Fibroblast of the aortic adventitia (primary cell): Measurements from ENCODE around the gene MS4A10. TPM values are rescaled to one million over a fixed set of nuclear protein-coding genes. Genes with fewer than 3 reads are reported as not detected.

Experiments used
- DNase-seq: peaks from one replicate; pipeline ENCODE4 v3.0.0-alpha.2; 2010; ENCODE audit warnings: low read depth
- H3K4me3 ChIP-seq: 2 replicates; pipeline ENCODE4 v1.5.1; 2011; ENCODE audit warnings: low read depth, mild to moderate bottlenecking, control low read depth, low read length, moderate library complexity
- total RNA-seq: library from RNA; depleted of rRNA; stranded (reverse); fragments of >200 nt; gene quantifications from 2 replicates; pipeline ENCODE4 v1.2.3, GENCODE V29; 2012; ENCODE audit warnings: low replicate concordance
- TF ChIP-seq, protein P1 (sequence below): IDR thresholded peaks from 2 replicates; pipeline ENCODE4 v1.5.1; 2011; ENCODE audit warnings: mild to moderate bottlenecking, low read length, control low read depth, inconsistent platforms; ENCODE audit not compliant: insufficient read depth

Gene MS4A10
- total RNA-seq, 1 donor: not detected

DNA sequence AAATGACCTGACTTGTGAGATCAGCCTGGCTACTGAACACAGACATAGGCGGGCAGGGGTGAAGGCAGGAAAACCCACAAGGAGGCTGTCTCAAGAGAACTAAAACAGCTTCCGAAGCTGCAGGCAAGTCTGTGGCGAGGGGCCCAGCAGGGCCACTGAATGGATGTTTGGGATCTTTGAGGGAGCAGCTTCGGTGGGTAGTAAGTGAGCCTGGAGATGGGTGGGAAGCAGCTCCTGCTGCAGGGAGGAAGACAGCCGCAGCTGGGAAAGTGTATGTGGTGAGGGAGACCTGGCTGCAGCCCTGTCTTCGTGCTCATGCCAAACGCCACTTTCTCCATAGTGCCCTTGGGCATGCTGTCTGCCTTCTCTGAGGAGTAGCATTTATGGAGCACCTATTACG is 60.2 kb downstream of the MS4A10 start:
- H3K4me3 ChIP-seq: no peak overlapping the region
- TF ChIP-seq, protein P1, sequence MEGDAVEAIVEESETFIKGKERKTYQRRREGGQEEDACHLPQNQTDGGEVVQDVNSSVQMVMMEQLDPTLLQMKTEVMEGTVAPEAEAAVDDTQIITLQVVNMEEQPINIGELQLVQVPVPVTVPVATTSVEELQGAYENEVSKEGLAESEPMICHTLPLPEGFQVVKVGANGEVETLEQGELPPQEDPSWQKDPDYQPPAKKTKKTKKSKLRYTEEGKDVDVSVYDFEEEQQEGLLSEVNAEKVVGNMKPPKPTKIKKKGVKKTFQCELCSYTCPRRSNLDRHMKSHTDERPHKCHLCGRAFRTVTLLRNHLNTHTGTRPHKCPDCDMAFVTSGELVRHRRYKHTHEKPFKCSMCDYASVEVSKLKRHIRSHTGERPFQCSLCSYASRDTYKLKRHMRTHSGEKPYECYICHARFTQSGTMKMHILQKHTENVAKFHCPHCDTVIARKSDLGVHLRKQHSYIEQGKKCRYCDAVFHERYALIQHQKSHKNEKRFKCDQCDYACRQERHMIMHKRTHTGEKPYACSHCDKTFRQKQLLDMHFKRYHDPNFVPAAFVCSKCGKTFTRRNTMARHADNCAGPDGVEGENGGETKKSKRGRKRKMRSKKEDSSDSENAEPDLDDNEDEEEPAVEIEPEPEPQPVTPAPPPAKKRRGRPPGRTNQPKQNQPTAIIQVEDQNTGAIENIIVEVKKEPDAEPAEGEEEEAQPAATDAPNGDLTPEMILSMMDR: no peak
- DNase-seq: no peak

DNA sequence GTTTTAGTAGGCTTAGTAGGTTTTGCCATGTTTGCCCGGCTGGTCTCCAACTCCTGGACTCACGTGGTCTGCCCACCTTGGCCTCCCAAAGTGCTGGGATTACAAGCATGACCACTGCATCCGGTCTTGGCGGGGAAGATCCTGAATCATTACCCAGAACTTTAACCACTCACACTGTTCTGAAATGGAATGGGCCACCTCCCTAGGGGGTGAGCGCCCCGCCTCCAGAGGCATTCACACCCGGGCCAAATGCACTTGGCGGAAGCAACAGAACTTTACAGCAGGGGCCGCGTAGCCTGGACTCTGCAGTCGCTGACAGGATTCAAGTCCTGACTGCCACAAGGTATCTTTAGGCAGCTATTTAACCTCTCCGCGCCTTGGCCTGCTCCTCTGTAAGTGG is 62.1 kb downstream of the MS4A10 start:
- H3K4me3 ChIP-seq: no peak overlapping the region
- DNase-seq: no peak
- TF ChIP-seq, protein P1: no peak

DNA sequence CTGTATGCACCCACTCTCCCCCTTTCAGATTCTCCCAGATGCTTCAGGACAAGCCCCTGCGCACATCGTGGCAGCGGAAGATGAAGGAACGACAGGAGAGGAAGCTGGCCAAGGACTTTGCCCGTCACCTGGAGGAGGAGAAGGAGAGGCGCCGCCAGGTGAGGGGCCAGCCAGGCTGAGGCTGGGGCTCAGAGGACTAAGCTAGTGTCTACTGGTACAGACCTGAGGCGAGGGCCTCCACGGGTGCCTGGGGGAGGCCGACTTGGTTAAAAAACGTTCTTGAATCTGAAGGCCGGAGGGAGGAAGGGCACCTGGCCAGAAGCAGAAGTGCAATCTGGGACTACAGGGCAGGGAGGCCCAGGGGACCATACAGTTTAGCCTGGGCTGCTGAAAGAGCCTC is 62.8 kb downstream of the MS4A10 start:
- no peak overlapping the region for H3K4me3 ChIP-seq

DNA sequence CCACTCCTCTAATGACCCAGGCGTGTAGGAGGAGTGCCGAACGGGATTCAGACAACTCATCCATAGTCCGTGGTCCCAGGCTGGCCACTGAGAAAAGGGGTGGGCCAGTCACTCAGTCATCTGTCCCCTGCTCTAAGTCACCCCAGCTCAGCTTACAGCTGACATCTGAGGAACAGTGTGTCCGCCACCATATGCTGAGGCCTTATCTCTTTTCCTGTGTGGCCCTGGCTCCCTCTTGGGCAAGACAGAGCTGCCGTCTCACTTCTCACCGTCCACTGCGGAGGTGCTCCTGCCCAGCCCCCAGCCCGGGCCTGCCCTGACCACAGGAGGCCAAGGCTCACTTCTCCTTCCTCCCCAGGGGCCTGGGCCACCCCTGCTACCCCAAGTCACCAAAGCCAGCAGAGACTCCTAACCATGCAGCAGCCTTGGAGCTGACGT is 63.6 kb downstream of the MS4A10 start:
- DNase-seq: no peak

More for the DNA sequence above, 62.8 kb downstream of the MS4A10 start:
- no peak for DNase-seq
- TF ChIP-seq, protein P1: no peak

DNA sequence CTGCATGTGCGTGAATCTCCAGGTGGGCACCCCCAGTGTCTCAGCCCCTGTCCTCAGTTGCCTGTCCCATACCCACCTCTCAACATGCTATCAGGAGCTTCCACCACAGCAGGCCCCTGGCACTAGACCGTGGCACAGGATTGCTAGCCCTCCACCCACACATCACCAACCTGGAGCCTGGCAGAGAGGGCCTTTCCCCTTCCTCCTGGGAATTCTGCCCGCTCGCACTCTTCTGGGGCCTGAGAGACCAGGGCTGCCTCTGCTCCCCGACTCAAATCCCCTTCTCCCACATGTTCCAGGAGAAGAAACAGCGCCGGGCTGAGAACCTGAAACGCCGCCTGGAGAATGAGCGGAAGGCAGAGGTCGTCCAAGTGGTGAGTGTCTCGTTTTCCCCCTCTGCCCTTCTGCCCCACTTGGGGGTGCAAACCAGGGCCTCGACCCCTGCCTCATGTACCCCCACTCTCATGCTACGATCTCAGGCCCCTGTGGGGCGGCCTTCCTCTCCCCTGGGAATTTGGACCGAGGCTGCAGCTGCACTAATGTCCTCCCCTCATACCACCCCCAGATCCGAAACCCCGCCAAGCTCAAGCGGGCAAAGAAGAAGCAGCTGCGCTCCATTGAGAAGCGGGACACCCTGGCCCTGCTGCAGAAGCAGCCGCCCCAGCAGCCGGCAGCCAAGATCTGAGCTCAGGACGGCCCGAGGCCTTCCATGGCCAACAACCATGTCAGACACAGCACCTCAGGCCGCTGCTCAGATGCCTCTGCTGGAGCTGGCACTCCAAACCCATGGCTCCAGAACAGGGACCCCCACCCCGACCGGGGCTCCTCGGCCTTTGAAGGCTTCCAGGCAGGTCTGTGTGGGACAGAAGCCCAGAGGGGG is 64.7 kb downstream of the MS4A10 start:
- DNase-seq: no peak
- TF ChIP-seq, protein P1: no peak
- H3K4me3 ChIP-seq: no peak overlapping the region

More for the DNA sequence above, 63.6 kb downstream of the MS4A10 start:
- H3K4me3 ChIP-seq: no peak overlapping the region
- TF ChIP-seq, protein P1: no peak

Other genes with a start within 250 kb of the MS4A10 start
- gene MS4A8, start 85.7 kb upstream of the MS4A10 start, total RNA-seq: 0.49 TPM in 1 of 2 replicates, not detected in the other
- not detected in 2 replicates for gene MS4A18, start 60.6 kb upstream of the MS4A10 start, total RNA-seq
- gene MS4A15, start 28.5 kb upstream of the MS4A10 start, total RNA-seq: not detected in 2 replicates
- 3.6 and 12.0 TPM in 2 replicates for gene CCDC86, start 56.8 kb downstream of the MS4A10 start, total RNA-seq
- gene PTGDR2, start 70.6 kb downstream of the MS4A10 start, total RNA-seq: not detected in 2 replicates
- gene ZP1, start 82.2 kb downstream of the MS4A10 start, total RNA-seq: not detected in 2 replicates
- gene PRPF19, start 121.3 kb downstream of the MS4A10 start, total RNA-seq: 19.5 and 53.1 TPM in 2 replicates
- gene TMEM109, start 128.8 kb downstream of the MS4A10 start, total RNA-seq: 29.3 and 44.1 TPM in 2 replicates
- gene TMEM132A, start 139.1 kb downstream of the MS4A10 start, total RNA-seq: 3.7 and 17.9 TPM in 2 replicates
- 6.8 and 18.2 TPM in 2 replicates for gene SLC15A3, start 166.8 kb downstream of the MS4A10 start, total RNA-seq
- gene CD6, start 186.3 kb downstream of the MS4A10 start, total RNA-seq: not detected in 2 replicates